ENCODE results near the gene KRR1.
"Not testable (repeated sequence)": the region's sequence is repeated elsewhere in the genome, so short reads cannot be mapped to it uniquely, and the experiment has no call there.

Gene KRR1

DNA sequence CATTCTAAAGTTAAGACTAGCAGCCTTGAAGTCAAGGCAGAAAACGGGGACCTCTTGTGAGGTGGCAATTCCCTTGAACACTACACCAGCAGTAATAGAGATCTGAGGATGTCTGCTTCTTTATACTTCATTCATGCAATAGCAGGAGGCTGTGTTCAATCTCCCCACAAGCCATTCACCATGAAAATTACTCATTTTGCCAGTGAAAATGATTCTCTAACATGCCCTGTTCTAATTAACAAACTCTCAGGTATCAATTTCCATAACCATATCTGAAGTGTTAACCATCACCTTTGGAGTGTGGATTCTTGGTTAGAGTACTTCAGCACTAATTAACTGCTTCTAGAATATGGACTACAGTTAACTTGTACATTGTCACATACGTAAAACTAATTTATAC is 34.3 kb downstream of the KRR1 start:
- no peaks in the 10 kb centered on the region for H3K36me3 ChIP-seq (ENCODE audit: control insufficient read depth, insufficient read depth, low read length)
- H3K4me3 ChIP-seq (ENCODE audit: low read depth, low read length): no peak overlapping the region
- peaks cover 9% of the 10 kb centered on the region; the same call in 1 of the 2 replicates for H3K4me1 ChIP-seq (ENCODE audit: control insufficient read depth, insufficient read depth, low read length)
- H3K27ac ChIP-seq (ENCODE audit: low read depth, low read length): no peak overlapping the region
- no peaks in the 10 kb centered on the region for H3K27me3 ChIP-seq (ENCODE audit: control insufficient read depth, insufficient read depth, low read length)
- no peaks in the 10 kb centered on the region for H3K9me3 ChIP-seq (ENCODE audit: control insufficient read depth, insufficient read depth, low read length)
- H3K9ac ChIP-seq (ENCODE audit: low read depth, low read length): no peak overlapping the region

DNA sequence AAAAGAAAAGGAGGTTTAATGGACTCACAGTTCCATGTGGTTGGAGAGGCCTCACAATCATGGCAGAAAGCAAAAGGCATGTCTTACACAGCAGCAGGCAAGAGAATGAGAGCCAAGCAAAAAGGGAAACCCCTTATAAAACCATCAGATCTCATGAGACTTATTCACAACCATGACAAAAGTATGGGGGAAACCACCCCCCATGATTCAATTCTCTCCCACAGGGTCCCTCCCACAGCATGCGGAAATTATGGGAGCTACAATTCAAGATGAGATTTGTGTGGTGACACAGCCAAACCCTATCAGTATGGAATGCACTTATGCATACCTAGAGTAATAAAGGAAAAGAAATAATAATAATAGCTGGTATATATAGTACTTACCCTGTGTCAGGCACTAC is 35.3 kb downstream of the KRR1 start:
- no peaks in the 10 kb centered on the region for H3K36me3 ChIP-seq (ENCODE audit: control insufficient read depth, insufficient read depth, low read length)
- H3K27ac ChIP-seq (ENCODE audit: low read depth, low read length): no peak overlapping the region
- H3K27me3 ChIP-seq (ENCODE audit: control insufficient read depth, insufficient read depth, low read length): no peaks in the 10 kb centered on the region
- no peak overlapping the region for H3K9ac ChIP-seq (ENCODE audit: low read depth, low read length)
- H3K4me3 ChIP-seq (ENCODE audit: low read depth, low read length): no peak overlapping the region
- peaks cover 9% of the 10 kb centered on the region for H3K4me1 ChIP-seq (ENCODE audit: control insufficient read depth, insufficient read depth, low read length)
- H3K9me3 ChIP-seq (ENCODE audit: control insufficient read depth, insufficient read depth, low read length): no peaks in the 10 kb centered on the region

DNA sequence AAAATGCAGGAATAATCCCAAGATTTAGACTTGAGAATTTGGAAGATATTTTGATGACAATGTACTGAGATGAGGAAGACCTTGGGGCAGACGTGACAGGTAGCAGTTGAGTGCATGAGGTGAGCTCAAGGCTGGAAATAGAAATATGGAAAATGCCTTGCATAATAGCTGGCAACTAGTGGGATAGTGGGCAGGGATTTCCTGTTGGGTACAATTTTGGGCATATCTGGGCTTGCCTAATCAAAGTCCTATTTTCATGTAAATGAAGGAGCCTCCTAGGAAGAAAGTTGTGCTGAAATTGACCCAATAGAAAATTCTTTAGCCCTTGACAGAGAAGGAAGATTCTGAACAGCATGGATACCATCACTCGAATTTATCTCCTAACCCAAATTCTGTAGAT is 37.3 kb downstream of the KRR1 start:
- Histone ChIP-seq H3K9me3 (ENCODE audit: control insufficient read depth, insufficient read depth, low read length) (no peaks in the 10 kb centered on the region), H3K36me3 (ENCODE audit: control insufficient read depth, insufficient read depth, low read length) (no peaks in the 10 kb centered on the region), H3K27me3 (ENCODE audit: control insufficient read depth, insufficient read depth, low read length) (no peaks in the 10 kb centered on the region), H3K4me3 (ENCODE audit: low read depth, low read length) (no peak overlapping the region), H3K4me1 (ENCODE audit: control insufficient read depth, insufficient read depth, low read length) (peaks cover 7% of the 10 kb centered on the region; the same call in 1 of the 2 replicates), H3K9ac (ENCODE audit: low read depth, low read length) (no peak overlapping the region), H3K27ac (ENCODE audit: low read depth, low read length) (no peak overlapping the region)

GRCh38 chr12:75471902-75472890 is 39.2 kb downstream of the KRR1 start:
- H3K9me3 ChIP-seq (ENCODE audit: control insufficient read depth, insufficient read depth, low read length): no peaks in the 10 kb centered on the region
- no peak overlapping the region for H3K27ac ChIP-seq (ENCODE audit: low read depth, low read length)
- peaks cover 7% of the 10 kb centered on the region; the same call in 1 of the 2 replicates for H3K4me1 ChIP-seq (ENCODE audit: control insufficient read depth, insufficient read depth, low read length)
- H3K9ac ChIP-seq (ENCODE audit: low read depth, low read length): no peak overlapping the region
- no peaks in the 10 kb centered on the region for H3K36me3 ChIP-seq (ENCODE audit: control insufficient read depth, insufficient read depth, low read length)
- no peaks in the 10 kb centered on the region for H3K27me3 ChIP-seq (ENCODE audit: control insufficient read depth, insufficient read depth, low read length)
- H3K4me3 ChIP-seq (ENCODE audit: low read depth, low read length): no peak overlapping the region

- Histone ChIP-seq H3K27ac (ENCODE audit: low read depth, low read length) (no peak overlapping the region), H3K9me3 (ENCODE audit: control insufficient read depth, insufficient read depth, low read length) (peaks cover 24% of the 10 kb centered on the region), H3K36me3 (ENCODE audit: control insufficient read depth, insufficient read depth, low read length) (no peaks in the 10 kb centered on the region), H3K4me3 (ENCODE audit: low read depth, low read length) (no peak overlapping the region), H3K27me3 (ENCODE audit: control insufficient read depth, insufficient read depth, low read length) (no peaks in the 10 kb centered on the region), H3K4me1 (ENCODE audit: control insufficient read depth, insufficient read depth, low read length) (no peaks in the 10 kb centered on the region), H3K9ac (ENCODE audit: low read depth, low read length) (no peak overlapping the region)
Measured at GRCh38 chr12:75460204-75460603, 51.2 kb downstream of the KRR1 start.

- no peaks in the 10 kb centered on the region for H3K4me1 ChIP-seq (ENCODE audit: control insufficient read depth, insufficient read depth, low read length)
- no peak overlapping the region for H3K9ac ChIP-seq (ENCODE audit: low read depth, low read length)
- no peaks in the 10 kb centered on the region for H3K36me3 ChIP-seq (ENCODE audit: control insufficient read depth, insufficient read depth, low read length)
- no peak overlapping the region for H3K4me3 ChIP-seq (ENCODE audit: low read depth, low read length)
- H3K27ac ChIP-seq (ENCODE audit: low read depth, low read length): no peak overlapping the region
- peaks cover 24% of the 10 kb centered on the region for H3K9me3 ChIP-seq (ENCODE audit: control insufficient read depth, insufficient read depth, low read length)
- no peaks in the 10 kb centered on the region for H3K27me3 ChIP-seq (ENCODE audit: control insufficient read depth, insufficient read depth, low read length)
Measured at GRCh38 chr12:75459755-75460154, 51.7 kb downstream of the KRR1 start.

DNA sequence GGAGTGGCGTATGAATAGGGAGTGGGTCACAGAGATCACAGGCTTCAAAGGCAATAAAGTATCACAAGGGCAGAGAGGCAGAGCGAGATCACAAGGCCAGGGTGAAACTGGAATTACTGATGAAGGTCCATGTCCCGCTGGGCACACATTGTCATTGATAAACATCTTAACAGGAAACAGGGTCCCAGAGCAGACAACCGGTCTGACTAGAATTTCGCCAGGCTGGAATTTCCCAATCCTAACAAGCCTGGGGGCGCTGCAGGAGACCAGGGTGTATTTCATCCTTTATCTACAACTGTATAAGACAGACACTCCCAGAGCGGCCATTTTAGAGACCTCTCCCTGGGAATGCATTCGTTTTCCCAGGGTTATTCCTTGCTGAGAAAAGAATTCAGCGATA is 53.5 kb downstream of the KRR1 start:
- H3K4me3 ChIP-seq (ENCODE audit: low read depth, low read length); H3K4me1 ChIP-seq (ENCODE audit: control insufficient read depth, insufficient read depth, low read length); H3K9ac ChIP-seq (ENCODE audit: low read depth, low read length); H3K36me3 ChIP-seq (ENCODE audit: control insufficient read depth, insufficient read depth, low read length); H3K27ac ChIP-seq (ENCODE audit: low read depth, low read length); H3K27me3 ChIP-seq (ENCODE audit: control insufficient read depth, insufficient read depth, low read length): not testable (repeated sequence)
- H3K9me3 ChIP-seq (ENCODE audit: control insufficient read depth, insufficient read depth, low read length): peaks cover 24% of the 10 kb centered on the region

DNA sequence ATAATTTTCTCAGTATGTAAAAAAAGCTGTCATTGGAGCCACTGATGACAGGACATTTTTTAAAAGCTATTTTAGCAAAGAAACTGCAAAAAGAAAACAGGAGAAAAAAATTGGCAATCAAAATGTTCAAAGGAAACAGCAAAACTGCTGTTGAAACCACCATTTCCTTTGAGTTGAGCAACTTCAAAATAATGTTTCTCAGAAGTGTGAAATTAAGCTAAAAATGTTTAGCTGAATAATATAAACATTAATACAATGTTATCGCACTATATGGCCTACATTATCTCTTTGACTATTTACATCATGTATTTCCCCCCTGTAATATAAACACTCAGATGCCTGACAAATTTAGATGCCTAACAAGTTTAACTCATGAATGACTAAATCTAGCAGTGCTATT is 54.2 kb downstream of the KRR1 start:
- H3K4me1 ChIP-seq (ENCODE audit: control insufficient read depth, insufficient read depth, low read length): no peaks in the 10 kb centered on the region
- no peaks in the 10 kb centered on the region for H3K27me3 ChIP-seq (ENCODE audit: control insufficient read depth, insufficient read depth, low read length)
- H3K36me3 ChIP-seq (ENCODE audit: control insufficient read depth, insufficient read depth, low read length): no peaks in the 10 kb centered on the region
- no peak overlapping the region for H3K27ac ChIP-seq (ENCODE audit: low read depth, low read length)
- H3K4me3 ChIP-seq (ENCODE audit: low read depth, low read length): no peak overlapping the region
- peaks cover 24% of the 10 kb centered on the region for H3K9me3 ChIP-seq (ENCODE audit: control insufficient read depth, insufficient read depth, low read length)
- H3K9ac ChIP-seq (ENCODE audit: low read depth, low read length): no peak overlapping the region

DNA sequence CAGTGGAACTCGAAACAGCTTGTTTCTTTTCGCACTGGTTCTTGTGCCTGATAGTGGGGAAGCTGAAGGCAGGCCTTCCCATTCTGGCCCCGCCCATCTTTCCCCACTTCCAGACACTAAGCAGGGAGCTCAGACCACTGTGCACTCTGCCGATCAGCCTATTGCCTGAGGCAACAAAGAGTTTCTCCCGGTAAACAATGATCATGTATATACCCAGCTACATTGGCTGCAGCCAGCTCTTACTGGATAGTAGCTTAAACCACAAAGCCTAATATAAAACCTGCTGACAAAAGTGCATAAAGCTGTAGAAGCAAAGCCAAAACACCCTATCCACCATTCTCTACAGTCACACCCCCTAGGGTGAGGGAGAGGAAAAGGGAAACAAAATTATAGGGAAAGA is 55.6 kb downstream of the KRR1 start:
- Histone ChIP-seq H3K9ac (ENCODE audit: low read depth, low read length) (no peak overlapping the region), H3K9me3 (ENCODE audit: control insufficient read depth, insufficient read depth, low read length) (peaks cover 24% of the 10 kb centered on the region), H3K4me1 (ENCODE audit: control insufficient read depth, insufficient read depth, low read length) (no peaks in the 10 kb centered on the region), H3K4me3 (ENCODE audit: low read depth, low read length) (no peak overlapping the region), H3K36me3 (ENCODE audit: control insufficient read depth, insufficient read depth, low read length) (no peaks in the 10 kb centered on the region), H3K27me3 (ENCODE audit: control insufficient read depth, insufficient read depth, low read length) (no peaks in the 10 kb centered on the region), H3K27ac (ENCODE audit: low read depth, low read length) (no peak overlapping the region)

DNA sequence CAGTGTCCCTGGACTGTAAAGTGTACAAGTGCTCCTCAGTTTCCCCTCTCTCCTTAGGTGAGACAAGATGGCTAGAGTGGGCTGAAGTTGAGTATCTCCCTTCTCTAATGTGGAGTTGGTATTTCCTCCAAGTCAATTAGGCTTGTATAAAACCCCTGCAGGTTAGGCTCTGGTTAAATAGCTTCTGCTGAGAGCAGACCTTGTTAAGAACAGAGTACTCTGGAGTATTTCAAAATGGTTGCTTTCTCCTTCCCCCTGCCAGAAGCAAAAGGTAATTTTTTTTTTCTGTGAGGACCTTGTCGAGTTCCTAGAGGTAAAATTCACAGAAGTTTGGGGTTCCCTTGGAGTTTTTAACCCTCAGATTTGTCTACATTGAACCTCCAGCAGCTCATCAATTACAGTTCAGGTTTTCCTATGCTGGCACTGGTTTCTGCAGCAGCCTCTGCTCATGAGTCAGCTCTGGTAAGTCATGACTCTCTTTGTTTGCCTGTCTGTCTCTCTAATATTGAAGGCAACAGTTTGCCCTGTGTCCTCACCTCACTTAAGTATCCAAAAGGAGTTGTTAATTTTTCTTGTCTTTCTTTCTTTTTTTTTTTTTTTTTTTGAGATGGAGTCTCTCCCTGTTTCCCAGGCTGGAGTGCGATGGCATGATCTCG is 58.6 kb downstream of the KRR1 start:
- H3K9ac ChIP-seq (ENCODE audit: low read depth, low read length): no peak overlapping the region
- H3K9me3 ChIP-seq (ENCODE audit: control insufficient read depth, insufficient read depth, low read length): 0 out of 2 replicates have a peak, but pooled peaks cover 9% of the 10 kb centered on the region
- no peak overlapping the region for H3K4me3 ChIP-seq (ENCODE audit: low read depth, low read length)
- H3K4me1 ChIP-seq (ENCODE audit: control insufficient read depth, insufficient read depth, low read length): no peaks in the 10 kb centered on the region
- no peak overlapping the region for H3K27ac ChIP-seq (ENCODE audit: low read depth, low read length)
- H3K27me3 ChIP-seq (ENCODE audit: control insufficient read depth, insufficient read depth, low read length): no peaks in the 10 kb centered on the region
- H3K36me3 ChIP-seq (ENCODE audit: control insufficient read depth, insufficient read depth, low read length): no peaks in the 10 kb centered on the region

Measured in HUES48 (cell line).